GM12878 (cell line): ENCODE results near the gene WDFY1. TPM values are rescaled to one million over a fixed set of nuclear protein-coding genes. Genes with fewer than 3 reads are reported as not detected.

Source experiments
- E2F8 ChIP-seq: fragments of 450-650 bp; IDR thresholded peaks from 2 replicates; pipeline ENCODE4 v1.6.1; 2018; ENCODE audit warnings: mild to moderate bottlenecking, low read depth, moderate library complexity; ENCODE audit not compliant: partially characterized antibody
- IRF3 ChIP-seq: fragments of 450-650 bp; IDR thresholded peaks from 2 replicates; pipeline ENCODE4 v1.6.1; 2014; ENCODE audit warnings: mild to moderate bottlenecking
- MEF2A ChIP-seq: IDR thresholded peaks from 2 replicates; pipeline ENCODE4 v1.6.1; 2011; ENCODE audit warnings: low read depth, mild to moderate bottlenecking, low read length, moderate library complexity; ENCODE audit not compliant: insufficient read depth
- MYC ChIP-seq: IDR thresholded peaks from 2 replicates; pipeline ENCODE4 v1.6.1; 2011; ENCODE audit warnings: mild to moderate bottlenecking, low read length, moderate library complexity, inconsistent platforms; ENCODE audit not compliant: insufficient read depth, insufficient replicate concordance, insufficient read length, severe bottlenecking
- NR2F1 ChIP-seq: fragments of 450-650 bp; conservative IDR thresholded peaks from 2 replicates; pipeline ENCODE4 v1.6.1; 2017; ENCODE audit warnings: mild to moderate bottlenecking
- REST ChIP-seq: IDR thresholded peaks from 2 replicates; pipeline ENCODE4 v1.6.1; 2012; ENCODE audit warnings: mild to moderate bottlenecking, low read depth, low read length
- YBX1 ChIP-seq: fragments of 450-650 bp; IDR thresholded peaks from 2 replicates; pipeline ENCODE4 v1.6.1; 2016; ENCODE audit warnings: antibody characterized with exemption
- polyA plus RNA-seq, 11 experiments: library from polyadenylated mRNA; depleted of rRNA in 4 of 11; unstranded in 6 of 11; stranded (reverse) in 5 of 11; fragments of >200 nt; fragmentation: Nextera tagmentation in 4 of 11; fragmentation: Illumina TruSeq in 1 of 11; extraction: Ambion mirVana in 4 of 11; extraction: Trizol in 1 of 11; gene quantifications; 1 replicate in 1 of 11; 2 replicates in 10 of 11; pipeline versions ENCODE4 v1.2.1 to v1.2.3, GENCODE V29; 2011 to 2016; ENCODE audit warnings: inconsistent platforms in 2 of 11, missing spikeins in 2 of 11, low read depth in 1 of 11
- total RNA-seq, 4 experiments: library from RNA; depleted of rRNA in 3 of 4; stranded (reverse); fragments of >200 nt in 3 of 4; fragmentation: Illumina TruSeq in 1 of 4; extraction: Trizol in 1 of 4; gene quantifications; 2 replicates each; pipeline versions ENCODE4 v1.2.1 to v1.2.3, GENCODE V29; 2013 to 2021

WDFY1 gene
- total and polyA plus RNA-seq, 10 of the 15 experiments (the other 5 are each of a cell fraction or from before 2014, with no cell fraction given): 2.9 to 28.1 (median 13.1) TPM

- no peak for TF ChIP-seq REST
- TF ChIP-seq MYC: no peak
- no peak for TF ChIP-seq YBX1
- TF ChIP-seq IRF3: no peak
- no peak for TF ChIP-seq E2F8
- TF ChIP-seq NR2F1: no peak
- no peak for TF ChIP-seq MEF2A
- TF ChIP-seq, all 136 proteins: peak for 0
Measured at GRCh38 chr2:223900066-223900465, 45.1 kb downstream of the WDFY1 start (continued).
